ENCODE data around the gene FLOT1.
"Not testable (repeated sequence)": the region's sequence is repeated elsewhere in the genome, so short reads cannot be mapped to it uniquely, and the experiment has no call there.

The FLOT1 gene

DNA sequence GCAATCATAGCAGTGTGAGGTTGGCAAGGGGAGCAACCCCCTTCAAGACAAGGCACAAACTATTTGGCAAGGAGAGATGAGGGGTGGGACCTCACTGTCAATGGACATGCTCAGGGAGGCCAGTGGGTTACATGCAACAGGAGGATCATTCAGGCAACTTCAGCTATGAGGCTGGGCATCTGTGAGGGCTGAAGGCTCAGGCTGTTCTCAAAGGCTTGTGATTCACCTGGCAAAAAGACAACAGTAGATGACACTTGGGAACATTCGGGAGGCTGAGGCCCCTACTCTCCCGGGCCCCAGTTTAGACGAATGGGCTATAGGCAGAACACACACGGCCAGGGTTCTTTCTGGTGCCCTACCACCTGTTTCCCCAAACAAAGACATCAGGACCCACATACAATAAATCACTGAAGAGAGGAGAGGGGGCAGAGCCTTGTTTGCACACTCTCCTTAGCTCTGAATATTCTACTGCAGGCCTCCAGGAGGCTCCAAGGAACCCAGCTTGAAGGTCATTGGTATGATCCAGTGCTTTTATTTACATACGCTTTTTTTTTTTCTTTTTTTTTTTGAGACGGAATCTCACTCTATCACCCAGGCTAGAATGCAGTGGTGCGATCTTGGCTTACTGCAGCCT is 14.4 kb downstream of the FLOT1 start:
- intact Hi-C loops (cut with DNase I), result no loop called here
- DNase-seq, result no peak

DNA sequence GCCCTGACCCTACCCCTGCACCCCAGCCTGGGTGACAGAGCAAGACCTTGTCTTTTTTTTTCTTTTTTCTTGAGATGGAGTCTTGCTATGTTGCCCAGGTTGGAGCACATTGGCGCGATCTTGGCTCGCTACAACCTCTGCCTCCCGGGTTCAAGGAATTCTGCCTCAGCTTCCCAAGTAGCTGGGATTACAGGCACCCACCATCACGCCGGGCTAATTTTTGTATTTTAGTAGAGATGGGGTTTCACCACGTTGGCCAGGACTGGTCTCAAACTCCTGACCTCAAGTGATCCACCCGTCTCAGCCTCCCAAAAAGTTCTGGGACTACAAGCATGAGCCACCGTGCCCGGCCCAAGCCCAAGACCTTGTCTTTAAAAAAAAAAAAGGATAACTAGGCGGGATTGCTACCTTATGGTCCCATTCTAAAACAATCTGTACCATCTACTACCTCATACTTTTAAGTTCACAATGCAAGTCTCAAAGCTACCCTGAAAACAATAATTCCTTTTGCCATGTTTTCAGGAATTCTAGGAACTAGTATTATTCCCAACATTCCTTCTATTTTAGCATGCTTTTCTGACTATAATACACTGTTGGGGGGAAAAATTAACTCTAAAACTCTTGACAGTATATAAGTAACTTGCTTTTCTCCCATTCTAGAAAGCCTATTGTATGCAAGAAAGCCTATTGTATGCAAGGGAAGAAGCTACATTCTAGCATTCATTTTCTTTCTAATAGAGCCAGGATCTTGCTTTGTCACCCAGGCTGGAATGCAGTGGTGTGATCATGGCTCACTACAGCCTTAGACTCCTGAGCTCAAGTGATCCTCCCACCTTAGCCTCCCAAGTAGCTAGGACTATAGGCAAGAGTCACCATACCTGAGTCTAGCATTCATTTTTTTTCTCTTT is 15.7 kb downstream of the FLOT1 start:
- intact Hi-C loops (cut with DNase I), result no loop called here

DNA sequence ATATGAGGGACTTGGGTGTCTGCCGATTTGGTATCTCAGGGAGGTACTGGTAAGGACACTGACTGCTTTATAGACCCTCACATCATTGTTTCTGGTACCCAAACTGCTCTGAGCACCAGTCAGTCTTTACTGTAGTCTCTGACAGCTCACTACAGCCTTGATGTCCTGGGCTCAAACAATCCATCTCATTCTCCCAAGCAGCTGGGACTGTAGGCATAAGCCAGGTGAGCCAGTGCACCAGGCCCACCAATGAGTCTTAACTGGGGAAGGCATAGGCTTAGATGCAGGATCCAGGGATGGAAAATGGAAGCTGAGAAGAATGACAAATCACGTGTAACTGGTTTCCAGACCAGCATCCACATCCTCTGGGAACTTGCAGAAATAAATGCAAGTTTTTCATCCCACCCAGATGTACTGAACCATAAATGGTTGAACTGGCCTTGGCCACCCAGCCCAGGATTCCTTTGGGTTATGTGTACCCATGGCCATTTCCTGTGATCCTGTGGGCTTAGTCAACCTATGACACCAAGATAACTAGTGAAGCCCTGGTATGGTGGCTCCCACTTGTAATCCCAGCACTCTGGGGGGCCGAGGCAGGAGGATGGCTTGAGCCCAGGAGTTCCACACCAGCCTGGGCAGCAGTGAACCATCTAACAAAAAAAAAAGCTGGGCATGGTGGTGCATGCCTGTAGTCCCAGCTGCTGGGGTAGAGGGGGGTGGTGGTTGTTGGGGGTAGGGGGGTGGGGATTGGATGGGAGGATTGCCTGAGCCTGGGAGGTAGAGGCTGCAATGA is 16.6 kb downstream of the FLOT1 start:
- intact Hi-C loops (cut with DNase I), result no loop called here
- no peak for DNase-seq

More for the DNA sequence above, 15.7 kb downstream of the FLOT1 start:
- DNase-seq, result no peak

DNA sequence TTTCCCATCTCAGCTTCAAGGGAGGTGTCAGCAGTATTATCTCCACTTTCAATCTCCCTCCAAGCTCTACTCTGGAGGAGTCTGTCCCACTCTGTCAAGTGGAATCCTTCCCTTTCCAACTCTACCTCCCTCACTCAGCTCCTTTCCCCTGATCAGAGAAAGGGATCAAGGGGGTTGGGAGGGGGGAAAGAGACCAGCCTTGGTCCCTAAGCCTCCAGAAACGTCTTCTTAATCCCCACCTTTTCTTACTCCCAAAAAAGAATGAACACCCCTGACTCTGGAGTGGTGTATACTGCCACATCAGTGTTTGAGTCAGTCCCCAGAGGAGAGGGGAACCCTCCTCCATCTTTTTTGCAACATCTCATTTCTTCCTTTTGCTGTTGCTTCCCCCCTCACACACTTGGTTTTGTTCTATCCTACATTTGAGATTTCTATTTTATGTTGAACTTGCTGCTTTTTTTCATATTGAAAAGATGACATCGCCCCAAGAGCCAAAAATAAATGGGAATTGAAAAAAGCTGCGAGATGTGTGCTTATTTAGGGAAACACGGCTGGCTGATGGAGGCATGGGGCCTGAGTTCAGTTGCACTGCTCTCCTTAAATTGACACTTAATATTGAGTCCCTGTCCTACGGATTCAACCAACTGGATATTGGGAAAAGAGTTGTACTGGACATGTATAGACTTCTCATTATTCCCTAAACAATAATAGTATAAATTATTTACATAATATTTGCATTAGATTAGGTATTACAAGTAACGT is 17.4 kb downstream of the FLOT1 start:
- intact Hi-C loops (cut with DNase I), result loop anchor here (5.0 kb wide), 1 partner anchor 108 kb away; the partner anchor contains the start of genes MRPS18B and PPP1R10
- peak in 2 of 42 donors; percentile 16 to 40 for DNase-seq

DNA sequence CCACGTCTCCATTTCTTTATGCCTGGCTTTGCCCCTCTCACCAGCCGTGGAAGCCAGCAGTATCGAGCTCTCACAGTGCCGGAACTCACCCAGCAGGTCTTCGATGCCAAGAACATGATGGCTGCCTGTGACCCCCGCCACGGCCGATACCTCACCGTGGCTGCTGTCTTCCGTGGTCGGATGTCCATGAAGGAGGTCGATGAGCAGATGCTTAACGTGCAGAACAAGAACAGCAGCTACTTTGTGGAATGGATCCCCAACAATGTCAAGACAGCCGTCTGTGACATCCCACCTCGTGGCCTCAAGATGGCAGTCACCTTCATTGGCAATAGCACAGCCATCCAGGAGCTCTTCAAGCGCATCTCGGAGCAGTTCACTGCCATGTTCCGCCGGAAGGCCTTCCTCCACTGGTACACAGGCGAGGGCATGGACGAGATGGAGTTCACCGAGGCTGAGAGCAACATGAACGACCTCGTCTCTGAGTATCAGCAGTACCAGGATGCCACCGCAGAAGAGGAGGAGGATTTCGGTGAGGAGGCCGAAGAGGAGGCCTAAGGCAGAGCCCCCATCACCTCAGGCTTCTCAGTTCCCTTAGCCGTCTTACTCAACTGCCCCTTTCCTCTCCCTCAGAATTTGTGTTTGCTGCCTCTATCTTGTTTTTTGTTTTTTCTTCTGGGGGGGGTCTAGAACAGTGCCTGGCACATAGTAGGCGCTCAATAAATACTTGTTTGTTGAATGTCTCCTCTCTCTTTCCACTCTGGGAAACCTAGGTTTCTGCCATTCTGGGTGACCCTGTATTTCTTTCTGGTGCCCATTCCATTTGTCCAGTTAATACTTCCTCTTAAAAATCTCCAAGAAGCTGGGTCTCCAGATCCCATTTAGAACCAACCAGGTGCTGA is 18.4 kb downstream of the FLOT1 start:
- DNase-seq, result not testable (repeated sequence)
- intact Hi-C loops (cut with DNase I), result loop anchor here (5.0 kb wide), 1 partner anchor 107 kb away; the partner anchor contains the start of genes MRPS18B and PPP1R10

DNA sequence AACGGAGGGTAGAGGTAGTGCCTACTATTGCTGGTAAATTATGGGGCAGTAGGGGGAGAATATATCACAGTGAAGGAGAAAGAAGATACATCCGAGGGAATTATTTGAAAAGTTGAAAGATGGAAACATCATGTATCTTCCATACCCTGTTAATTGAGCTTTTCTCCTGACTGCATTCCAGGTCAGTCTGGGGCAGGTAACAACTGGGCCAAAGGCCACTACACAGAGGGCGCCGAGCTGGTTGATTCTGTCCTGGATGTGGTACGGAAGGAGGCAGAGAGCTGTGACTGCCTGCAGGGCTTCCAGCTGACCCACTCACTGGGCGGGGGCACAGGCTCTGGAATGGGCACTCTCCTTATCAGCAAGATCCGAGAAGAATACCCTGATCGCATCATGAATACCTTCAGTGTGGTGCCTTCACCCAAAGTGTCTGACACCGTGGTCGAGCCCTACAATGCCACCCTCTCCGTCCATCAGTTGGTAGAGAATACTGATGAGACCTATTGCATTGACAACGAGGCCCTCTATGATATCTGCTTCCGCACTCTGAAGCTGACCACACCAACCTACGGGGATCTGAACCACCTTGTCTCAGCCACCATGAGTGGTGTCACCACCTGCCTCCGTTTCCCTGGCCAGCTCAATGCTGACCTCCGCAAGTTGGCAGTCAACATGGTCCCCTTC is 19.2 kb downstream of the FLOT1 start:
- intact Hi-C loops (cut with DNase I), result loop anchor here (5.0 kb wide), 1 partner anchor 106 kb away; the partner anchor contains the start of genes MRPS18B and PPP1R10
- peak in 1 of 42 donors; percentile 41 for DNase-seq

DNA sequence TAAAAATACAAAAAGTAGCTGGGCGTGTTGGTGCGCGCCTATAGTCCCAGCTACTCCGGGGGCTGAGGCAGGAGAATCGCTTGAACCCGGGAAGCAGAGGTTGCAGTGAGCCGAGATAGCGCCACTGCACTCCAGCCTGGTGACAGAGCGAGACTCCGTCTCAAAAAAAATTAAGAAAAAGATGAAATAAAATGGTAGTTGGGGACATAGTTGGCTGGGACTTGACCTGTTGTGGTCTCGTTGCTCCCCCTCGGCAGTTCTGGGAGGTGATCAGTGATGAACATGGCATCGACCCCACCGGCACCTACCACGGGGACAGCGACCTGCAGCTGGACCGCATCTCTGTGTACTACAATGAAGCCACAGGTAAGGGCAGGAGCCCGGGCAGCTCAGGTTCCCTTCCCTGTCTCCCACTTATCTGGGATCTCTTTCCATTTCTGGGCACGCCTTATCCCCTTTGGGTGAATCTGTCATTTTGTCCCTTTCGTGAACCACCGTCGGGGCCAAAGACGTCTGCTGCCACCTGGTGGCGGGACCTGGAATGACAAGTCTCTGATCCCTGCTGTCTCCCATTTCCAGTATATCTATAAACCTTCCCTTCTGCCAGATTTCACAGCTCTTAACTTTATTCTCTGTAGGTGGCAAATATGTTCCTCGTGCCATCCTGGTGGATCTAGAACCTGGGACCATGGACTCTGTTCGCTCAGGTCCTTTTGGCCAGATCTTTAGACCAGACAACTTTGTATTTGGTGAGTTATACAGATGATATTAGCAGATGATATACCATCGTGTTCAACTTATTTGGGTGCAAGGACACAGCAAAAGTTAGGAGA is 20.0 kb downstream of the FLOT1 start:
- peak; percentile 43 to 95 (median 86) for DNase-seq
- intact Hi-C loops (cut with DNase I), result loop anchor here (1.0 to 5.0 kb wide), 2 partner anchors 43 to 105 kb away; partner anchors contain the start of genes MRPS18B and PPP1R10

DNA sequence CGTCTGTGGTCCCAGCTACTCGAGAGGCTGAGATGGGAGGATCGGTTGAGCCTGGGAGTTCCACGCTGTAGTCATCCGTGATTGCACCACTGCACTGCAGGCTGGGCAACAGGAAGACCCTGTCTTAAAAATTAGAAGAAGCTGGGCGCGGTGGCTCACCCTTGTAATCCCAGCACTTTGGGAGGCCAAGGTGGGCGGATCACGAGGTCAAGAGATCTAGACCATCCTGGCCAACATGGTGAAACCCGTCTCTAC is 20.5 kb downstream of the FLOT1 start:
- intact Hi-C loops (cut with DNase I), result loop anchor here (1.0 to 5.0 kb wide), 2 partner anchors 43 to 105 kb away; partner anchors contain the start of genes MRPS18B and PPP1R10
- DNase-seq, result peak in 4 of 42 donors; percentile 4 to 45 (median 22)

DNA sequence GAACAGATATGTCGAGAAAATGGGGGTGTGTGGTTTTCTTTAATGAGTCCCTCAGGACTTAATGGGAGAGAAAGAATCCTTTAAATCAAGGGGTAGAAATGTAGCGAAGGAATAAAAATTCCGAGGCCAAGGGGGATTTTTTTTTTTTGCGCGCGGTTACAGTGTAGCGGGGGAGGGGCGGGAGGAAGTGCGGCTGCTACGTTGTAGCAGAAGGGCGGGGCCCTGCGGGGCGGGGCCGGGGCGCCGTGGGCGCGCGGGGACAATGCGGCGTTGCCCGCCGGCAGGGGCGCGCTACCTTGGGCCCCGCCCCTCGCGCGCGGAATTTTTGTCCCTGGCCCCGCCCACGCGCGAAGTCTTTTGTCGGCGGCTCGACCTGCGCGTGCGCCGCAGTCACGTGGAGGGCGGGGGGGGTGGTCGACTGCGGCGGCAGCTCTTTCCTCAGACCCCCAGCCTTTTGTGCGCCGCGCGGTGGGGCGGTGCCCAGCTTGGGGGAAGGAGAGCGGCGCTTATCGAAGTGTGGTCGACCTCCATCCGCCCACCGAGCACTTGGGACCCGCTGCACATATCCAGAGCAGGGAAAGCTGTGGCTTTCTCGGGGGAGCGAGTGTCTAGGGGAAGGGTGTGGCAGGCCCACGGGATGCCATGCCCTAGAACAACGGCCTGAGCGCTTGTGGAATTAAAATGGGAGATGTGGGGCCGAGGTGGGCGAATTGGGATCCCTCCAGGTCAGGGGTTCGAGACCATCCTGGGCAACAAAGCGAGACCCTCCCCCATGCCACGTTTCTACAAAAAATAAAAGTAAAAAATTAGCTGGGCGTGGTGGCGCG is 21.1 kb downstream of the FLOT1 start:
- intact Hi-C loops (cut with DNase I), result loop anchor here (1.0 to 5.0 kb wide), 2 partner anchors 42 to 104 kb away; partner anchors contain the start of genes MRPS18B and PPP1R10
- DNase-seq, result peak; percentile 70 to 97 (median 91)

DNA sequence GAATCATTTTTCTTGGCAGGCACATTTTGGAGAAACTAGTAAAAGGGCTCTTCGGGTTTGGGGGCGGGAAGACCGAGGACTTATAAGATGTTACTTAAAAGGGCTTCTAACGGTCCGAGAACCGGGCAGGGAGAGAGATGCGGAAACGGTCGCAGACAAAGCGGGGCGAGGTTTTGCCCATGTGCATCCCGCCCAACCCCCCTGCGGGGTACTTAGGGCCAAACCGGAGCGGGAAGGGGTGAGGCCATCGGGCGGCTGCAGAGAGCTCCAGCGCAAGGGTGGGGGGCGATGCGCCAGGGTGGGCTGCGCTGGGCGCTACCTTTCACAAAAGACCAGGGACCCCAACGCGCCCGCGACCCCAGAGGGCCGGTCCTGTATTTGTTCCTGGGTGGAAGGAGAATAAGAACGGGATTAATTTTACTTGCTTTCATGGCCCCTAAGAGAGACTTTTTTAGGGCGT is 21.7 kb downstream of the FLOT1 start:
- intact Hi-C loops (cut with DNase I), result loop anchor here (5.0 kb wide), 1 partner anchor 103 kb away; the partner anchor contains the start of genes MRPS18B and PPP1R10
- peak in 39 of 42 donors; percentile 18 to 79 (median 59) for DNase-seq

DNA sequence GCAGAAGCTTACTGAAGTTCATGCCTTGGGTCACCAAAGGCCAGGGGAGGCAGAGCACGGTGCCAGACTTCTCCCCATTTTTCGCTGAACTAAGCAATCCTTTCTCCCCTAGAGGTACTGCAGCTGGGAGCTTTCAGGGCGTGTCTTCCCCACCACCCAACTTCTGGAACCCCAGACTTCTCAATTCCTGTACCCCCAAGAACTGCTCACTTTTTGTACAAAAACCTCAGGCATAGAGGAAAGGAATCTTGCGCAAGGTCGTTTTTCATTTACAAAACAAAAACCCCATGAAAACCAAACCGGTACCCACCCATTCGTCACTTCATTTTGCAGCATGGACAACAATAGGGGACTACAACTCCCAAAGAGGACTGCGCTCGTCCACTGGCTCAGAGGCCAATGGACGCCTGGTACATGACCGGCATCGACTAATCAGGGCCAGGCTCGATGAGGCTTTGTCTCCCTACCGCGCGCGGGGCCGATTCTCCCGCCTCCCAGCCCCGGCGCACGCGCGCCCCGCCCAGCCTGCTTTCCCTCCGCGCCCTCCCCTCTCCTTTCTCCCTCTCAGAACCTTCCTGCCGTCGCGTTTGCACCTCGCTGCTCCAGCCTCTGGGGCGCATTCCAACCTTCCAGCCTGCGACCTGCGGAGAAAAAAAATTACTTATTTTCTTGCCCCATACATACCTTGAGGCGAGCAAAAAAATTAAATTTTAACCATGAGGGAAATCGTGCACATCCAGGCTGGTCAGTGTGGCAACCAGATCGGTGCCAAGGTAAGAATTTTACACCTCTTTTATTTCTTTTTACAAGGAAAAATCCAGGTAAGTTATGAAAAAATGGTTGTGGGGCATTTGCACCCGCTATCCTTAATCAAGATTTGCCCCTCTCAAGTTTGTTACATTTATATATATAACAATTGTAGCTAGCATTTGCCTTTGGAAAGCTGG is 22.4 kb downstream of the FLOT1 start, which contains the start of gene TUBB:
TUBB (plus strand) TSS at position 562 of the 947 bp plus-strand sequence; CDS start at position 717, 155 bp downstream.
- intact Hi-C loops (cut with DNase I), result loop anchor here (5.0 kb wide), 1 partner anchor 103 kb away; the partner anchor contains the start of genes MRPS18B and PPP1R10
- peak; percentile 95 to 100 (median 99) for DNase-seq

DNA sequence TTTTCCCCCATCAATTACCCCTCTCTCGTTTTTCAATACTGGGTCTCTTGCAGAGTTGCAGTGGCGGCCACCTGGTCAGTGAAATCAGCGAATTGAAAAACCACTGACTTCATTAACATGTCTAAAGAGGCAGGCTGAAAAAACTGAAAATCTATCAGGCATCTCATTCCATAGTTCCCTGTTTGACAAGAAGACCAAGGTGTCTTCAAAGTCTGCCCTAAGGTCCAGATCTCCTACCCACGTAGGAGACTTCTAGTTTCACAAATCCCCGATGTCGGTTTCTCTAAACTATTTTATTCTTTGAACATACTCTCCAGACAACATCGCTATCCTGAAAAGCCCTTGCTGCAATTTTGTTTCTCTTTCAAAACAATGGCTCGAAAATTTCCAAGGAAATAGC is 23.1 kb downstream of the FLOT1 start:
- intact Hi-C loops (cut with DNase I), result no loop called here
- no peak for DNase-seq

All from head of caudate nucleus (tissue), 42 donors.